HCT116 (cell line): ENCODE results near the gene GTPBP1. TPM values are rescaled to one million over a fixed set of nuclear protein-coding genes. Genes with fewer than 3 reads are reported as not detected.

Source experiments
- ATAC-seq: fragments of 200-7000 bp; cut with Tn5 transposase; 2 replicates; pipeline ENCODE4 v1.9.1; 2020; ENCODE audit warnings: mild to moderate bottlenecking, moderate library complexity
- BruUV-seq: library from RNA; stranded (reverse); fragments of 400-500 nt; replicated peaks from 2 replicates; lab custom pipeline; 2021; lab: Mats Ljungman, UMichigan
- CTCF ChIA-PET: fragments of 300-600 bp; sonication (Branson Sonifier 250); formaldehyde crosslinking; loops from one replicate; lab custom pipeline; 2021; ENCODE audit warnings: antibody characterized with exemption; lab: Charles Lee
- POLR2A ChIA-PET: fragments of 300-600, 350-600 bp; sonication (Branson Sonifier 250); formaldehyde crosslinking; loops from one replicate; lab custom pipeline; 2021; ENCODE audit warnings: antibody characterized with exemption; lab: Charles Lee
- RAD21 ChIA-PET, 2 experiments: fragments of 300-600 bp; sonication (Branson Sonifier 250); formaldehyde crosslinking; loops; one replicate each; lab custom pipeline; 2023; ENCODE audit warnings: low total read pairs in 2 of 2; ENCODE audit not compliant: uncharacterized antibody in 2 of 2, unreplicated experiment in 2 of 2, low non-redundant PET in 1 of 2; lab: Charles Lee
- DNase-seq: peaks from one replicate; pipeline ENCODE4 v3.0.0-alpha.2; 2010; ENCODE audit warnings: low read depth, low spot score
- H2AFZ ChIP-seq: fragments of 200-600 bp; shearing (Covaris generic), sonication (generic); 2 replicates; pipeline ENCODE4 v1.6.1; 2017; ENCODE audit warnings: low read depth, mixed run types, mixed read lengths, antibody characterized with exemption, low read length; ENCODE audit not compliant: poor library complexity, severe bottlenecking
- H3K27ac ChIP-seq: 2 replicates; pipeline ENCODE4 v1.5.1; 2012; ENCODE audit warnings: low read depth, low read length
- H3K27me3 ChIP-seq: fragments of 200-600 bp; sonication (generic); 2 replicates; pipeline ENCODE4 v1.6.1; 2016; ENCODE audit warnings: mixed run types, low read length, mixed read lengths; ENCODE audit not compliant: insufficient read depth
- H3K36me3 ChIP-seq, 2 experiments: fragments of 200-500 bp in 1 of 2; fragments of 200-600 bp in 1 of 2; sonication (Bioruptor generic) in 1 of 2; sonication (generic) in 1 of 2; 2 replicates each; pipeline versions ENCODE4 v1.5.1 to v1.6.1; 2014 to 2016; ENCODE audit warnings: low read length in 2 of 2, inconsistent platforms in 1 of 2, mixed read lengths in 1 of 2, mixed run types in 1 of 2; ENCODE audit not compliant: insufficient read depth in 2 of 2, control insufficient read depth in 1 of 2
- H3K4me1 ChIP-seq, 2 experiments: fragments of 200-600 bp in 1 of 2; sonication (generic) in 1 of 2; 2 replicates each; pipeline versions ENCODE4 v1.5.1 to v1.6.1; 2012 to 2017; ENCODE audit warnings: low read length in 2 of 2, inconsistent platforms in 1 of 2, mild to moderate bottlenecking in 1 of 2, mixed read lengths in 1 of 2, mixed run types in 1 of 2, moderate library complexity in 1 of 2; ENCODE audit not compliant: insufficient read depth in 2 of 2, control insufficient read depth in 1 of 2
- H3K4me2 ChIP-seq: fragments of 200-600 bp; sonication (generic); 2 replicates; pipeline ENCODE4 v1.6.1; 2017; ENCODE audit warnings: mixed run types, low read length, mixed read lengths
- H3K4me3 ChIP-seq, 2 experiments: fragments of 200-600 bp in 1 of 2; sonication (generic) in 1 of 2; replicated peaks in 1 of 2; 2 replicates each; pipeline ENCODE4 v1.5.1; 2011 to 2016; ENCODE audit warnings: low read length in 2 of 2, control low read depth in 1 of 2, low read depth in 1 of 2, mild to moderate bottlenecking in 1 of 2, mixed read lengths in 1 of 2, mixed run types in 1 of 2
- H3K79me2 ChIP-seq: fragments of 200-600 bp; sonication (generic); 2 replicates; pipeline ENCODE4 v1.6.1; 2017; ENCODE audit warnings: mild to moderate bottlenecking, mixed run types, low read length, moderate library complexity, mixed read lengths; ENCODE audit not compliant: insufficient read depth
- H3K9ac ChIP-seq: fragments of 200-600 bp; sonication (generic); 2 replicates; pipeline ENCODE4 v1.6.1; 2016; ENCODE audit warnings: low read length, mixed read lengths
- H3K9me2 ChIP-seq: fragments of 200-600 bp; sonication (generic), shearing (Covaris generic); 2 replicates; pipeline ENCODE4 v1.6.1; 2017; ENCODE audit warnings: mixed run types, mild to moderate bottlenecking, moderate library complexity; ENCODE audit not compliant: insufficient read depth
- H3K9me3 ChIP-seq, 2 experiments: fragments of 200-500 bp in 1 of 2; fragments of 200-600 bp in 1 of 2; sonication (Bioruptor generic) in 1 of 2; sonication (generic) in 1 of 2; 2 replicates each; pipeline ENCODE4 v1.6.1; 2014 to 2017; ENCODE audit warnings: low read length in 2 of 2, mixed read lengths in 2 of 2, inconsistent platforms in 1 of 2, low read depth in 1 of 2, mild to moderate bottlenecking in 1 of 2, mixed run types in 1 of 2, moderate library complexity in 1 of 2; ENCODE audit not compliant: control insufficient read depth in 1 of 2, insufficient read depth in 1 of 2
- H4K20me1 ChIP-seq: fragments of 200-600 bp; sonication (generic), shearing (Covaris generic); 2 replicates; pipeline ENCODE4 v1.6.1; 2017; ENCODE audit warnings: mixed run types, mild to moderate bottlenecking, moderate library complexity; ENCODE audit not compliant: insufficient read depth
- CBX3 ChIP-seq: IDR thresholded peaks from 2 replicates; pipeline ENCODE4 v1.6.1; 2012; ENCODE audit warnings: low read depth
- EGR1 ChIP-seq: IDR thresholded peaks from 2 replicates; pipeline ENCODE4 v1.6.1; 2012; ENCODE audit warnings: low read depth
- ELF1 ChIP-seq: IDR thresholded peaks from 2 replicates; pipeline ENCODE4 v1.6.1; 2012; ENCODE audit warnings: low read depth, borderline replicate concordance
- EZH2phosphoT487 ChIP-seq: fragments of 200-600 bp; IDR thresholded peaks from 2 replicates; pipeline ENCODE4 v1.6.1; 2018; ENCODE audit warnings: antibody characterized with exemption, borderline replicate concordance
- FOSL1 ChIP-seq: IDR thresholded peaks from 2 replicates; pipeline ENCODE4 v1.6.1; 2012; ENCODE audit warnings: low read depth
- POLR2AphosphoS5 ChIP-seq: IDR thresholded peaks from 2 replicates; pipeline ENCODE4 v1.6.1; 2011; ENCODE audit warnings: mild to moderate bottlenecking, low read depth, low read length, moderate library complexity
- SRF ChIP-seq: IDR thresholded peaks from 2 replicates; pipeline ENCODE4 v1.6.1; 2012; ENCODE audit warnings: low read depth
- TCF7L2 ChIP-seq: IDR thresholded peaks from 2 replicates; pipeline ENCODE4 v1.7.0; 2011; ENCODE audit warnings: borderline replicate concordance, inconsistent platforms; ENCODE audit not compliant: insufficient read depth, insufficient read length; ENCODE audit errors: extremely low read depth
- intact Hi-C: fragments of 100-400 bp; cut with micrococcal nuclease; formaldehyde crosslinking; loops from 2 replicates; pipeline ENCODE4 v1.10.0; 2022
- total RNA-seq: library from RNA; stranded (reverse); gene quantifications from one replicate; pipeline ENCODE4 v1.2.1, GENCODE V29; 2021; ENCODE audit not compliant: unreplicated experiment
- TF ChIP-seq, protein P1 (sequence below), 3 experiments: fragments of 200-600 bp in 1 of 3; sonication (generic) in 1 of 3; IDR thresholded peaks in 2 of 3; conservative IDR thresholded peaks in 1 of 3; 2 replicates each; pipeline ENCODE4 v1.5.1; 2012 to 2017; ENCODE audit warnings: low read depth in 2 of 3, low read length in 2 of 3, antibody characterized with exemption in 1 of 3, borderline replicate concordance in 1 of 3, control low read depth in 1 of 3, mild to moderate bottlenecking in 1 of 3, mixed read lengths in 1 of 3, mixed run types in 1 of 3, moderate library complexity in 1 of 3; ENCODE audit not compliant: insufficient read depth in 1 of 3
- TF ChIP-seq, protein P2 (sequence below): IDR thresholded peaks from 2 replicates; pipeline ENCODE4 v1.6.1; 2011; ENCODE audit warnings: mild to moderate bottlenecking, low read length, moderate library complexity; ENCODE audit not compliant: insufficient replicate concordance; ENCODE audit errors: extremely low read depth
- TF ChIP-seq, protein P3 (sequence below): IDR thresholded peaks from 2 replicates; pipeline ENCODE4 v1.6.1; 2012; ENCODE audit warnings: low read depth
- TF ChIP-seq, protein P4 (sequence below): IDR thresholded peaks from 2 replicates; pipeline ENCODE4 v1.6.1; 2012

GTPBP1 gene
- total RNA-seq, 1 experiment from 2014 or later = 48.2 TPM

DNA sequence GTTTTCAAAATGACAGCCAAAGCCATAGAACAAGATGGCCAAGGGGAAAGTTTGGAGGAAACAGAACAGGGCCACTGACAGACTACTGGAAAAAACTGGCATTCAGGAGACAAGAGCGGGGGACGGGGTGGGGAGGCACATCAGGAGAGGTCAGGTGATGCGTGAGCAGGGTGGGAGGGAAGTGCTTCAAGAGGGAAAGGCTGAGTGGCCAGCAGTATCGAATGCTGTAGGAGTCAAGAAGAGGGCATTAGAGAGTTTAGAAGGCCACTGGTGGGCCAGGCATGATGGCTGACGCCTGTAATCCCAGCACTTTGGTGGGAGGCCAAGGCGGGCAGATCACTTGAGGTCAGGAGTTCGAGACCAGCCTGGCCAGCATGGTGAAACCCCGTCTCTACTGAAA is 8.2 kb downstream of the GTPBP1 start (continued):
- TF ChIP-seq, protein P1, sequence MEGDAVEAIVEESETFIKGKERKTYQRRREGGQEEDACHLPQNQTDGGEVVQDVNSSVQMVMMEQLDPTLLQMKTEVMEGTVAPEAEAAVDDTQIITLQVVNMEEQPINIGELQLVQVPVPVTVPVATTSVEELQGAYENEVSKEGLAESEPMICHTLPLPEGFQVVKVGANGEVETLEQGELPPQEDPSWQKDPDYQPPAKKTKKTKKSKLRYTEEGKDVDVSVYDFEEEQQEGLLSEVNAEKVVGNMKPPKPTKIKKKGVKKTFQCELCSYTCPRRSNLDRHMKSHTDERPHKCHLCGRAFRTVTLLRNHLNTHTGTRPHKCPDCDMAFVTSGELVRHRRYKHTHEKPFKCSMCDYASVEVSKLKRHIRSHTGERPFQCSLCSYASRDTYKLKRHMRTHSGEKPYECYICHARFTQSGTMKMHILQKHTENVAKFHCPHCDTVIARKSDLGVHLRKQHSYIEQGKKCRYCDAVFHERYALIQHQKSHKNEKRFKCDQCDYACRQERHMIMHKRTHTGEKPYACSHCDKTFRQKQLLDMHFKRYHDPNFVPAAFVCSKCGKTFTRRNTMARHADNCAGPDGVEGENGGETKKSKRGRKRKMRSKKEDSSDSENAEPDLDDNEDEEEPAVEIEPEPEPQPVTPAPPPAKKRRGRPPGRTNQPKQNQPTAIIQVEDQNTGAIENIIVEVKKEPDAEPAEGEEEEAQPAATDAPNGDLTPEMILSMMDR (IDR thresholded peaks at IDR 0.05 in 2 of 3, conservative IDR thresholded peaks at IDR 0.05 in 1 of 3; ENCODE audit: borderline replicate concordance in 1 of 3, insufficient read depth in 1 of 3, low read depth in 2 of 3, low read length in 2 of 3) = no peak
- no peak for TF ChIP-seq SRF

DNA sequence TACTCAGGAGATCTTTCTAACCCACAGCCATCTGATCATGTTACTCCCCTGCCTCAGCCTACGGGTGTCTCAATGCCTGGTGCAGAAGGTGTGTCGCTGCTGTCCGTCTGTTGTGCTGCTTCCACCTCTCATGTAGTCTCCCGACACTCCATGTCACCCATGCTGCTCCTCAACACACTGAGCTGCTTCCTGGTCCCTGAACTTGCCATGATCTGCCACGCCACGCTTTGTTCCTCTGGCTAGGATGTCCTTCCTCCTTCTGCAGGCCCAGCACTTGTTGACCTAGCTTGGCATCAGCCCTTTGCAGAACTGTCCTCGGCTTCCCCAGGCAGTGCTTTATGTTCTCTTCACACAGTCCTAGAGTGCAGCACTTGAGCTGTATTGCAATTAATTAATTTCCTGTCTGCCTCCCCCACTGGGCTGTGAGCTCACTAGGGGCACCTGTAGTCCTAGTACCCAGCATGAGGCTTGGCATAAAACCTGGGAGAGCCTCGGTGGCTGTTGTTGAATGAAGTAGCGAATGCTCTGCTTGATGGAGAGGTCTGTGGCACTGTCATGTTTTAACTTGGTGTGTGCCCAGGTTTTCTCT is 9.5 kb downstream of the GTPBP1 start:
- Histone ChIP-seq H2AFZ (no peak overlapping the region), H3K27ac (no peak overlapping the region), H3K36me3 (peaks cover 6 to 9% of the 10 kb centered on the region in 2 experiments; a peak in 3 of 4 replicates), H3K9me2 (no peaks in the 10 kb centered on the region), H3K4me2 (no peak overlapping the region), H3K4me1 (peaks cover 12 to 21% of the 10 kb centered on the region in 2 experiments), H3K79me2 (peaks cover 66% of the 10 kb centered on the region), H3K4me3 (no peak overlapping the region), H4K20me1 (no peaks in the 10 kb centered on the region), H3K9me3 (no peaks in the 10 kb centered on the region), H3K9ac (no peak overlapping the region), H3K27me3 (no peaks in the 10 kb centered on the region)
- BruUV-seq = no TSS peak
- ChIA-PET CTCF (interaction anchor here (1.5 kb wide), 1 partner anchor 10 kb away, joined by 6 read pairs; no protein-coding TSS in a partner anchor), POLR2A (interaction anchor here (0.7 kb wide), 1 partner anchor 10 kb away, joined by 5 read pairs; the partner anchor contains the start of gene GTPBP1), RAD21 (no interaction called here)
- DNase-seq (no peak), ATAC-seq (no peak)
- intact Hi-C loops = no loop called here
- TF ChIP-seq TCF7L2 (no peak), FOSL1 (no peak), EGR1 (no peak), SRF (no peak), POLR2AphosphoS5 (no peak), CBX3 (no peak), ELF1 (no peak), EZH2phosphoT487 (no peak)
- TF ChIP-seq, protein P2, sequence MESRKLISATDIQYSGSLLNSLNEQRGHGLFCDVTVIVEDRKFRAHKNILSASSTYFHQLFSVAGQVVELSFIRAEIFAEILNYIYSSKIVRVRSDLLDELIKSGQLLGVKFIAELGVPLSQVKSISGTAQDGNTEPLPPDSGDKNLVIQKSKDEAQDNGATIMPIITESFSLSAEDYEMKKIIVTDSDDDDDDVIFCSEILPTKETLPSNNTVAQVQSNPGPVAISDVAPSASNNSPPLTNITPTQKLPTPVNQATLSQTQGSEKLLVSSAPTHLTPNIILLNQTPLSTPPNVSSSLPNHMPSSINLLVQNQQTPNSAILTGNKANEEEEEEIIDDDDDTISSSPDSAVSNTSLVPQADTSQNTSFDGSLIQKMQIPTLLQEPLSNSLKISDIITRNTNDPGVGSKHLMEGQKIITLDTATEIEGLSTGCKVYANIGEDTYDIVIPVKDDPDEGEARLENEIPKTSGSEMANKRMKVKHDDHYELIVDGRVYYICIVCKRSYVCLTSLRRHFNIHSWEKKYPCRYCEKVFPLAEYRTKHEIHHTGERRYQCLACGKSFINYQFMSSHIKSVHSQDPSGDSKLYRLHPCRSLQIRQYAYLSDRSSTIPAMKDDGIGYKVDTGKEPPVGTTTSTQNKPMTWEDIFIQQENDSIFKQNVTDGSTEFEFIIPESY = no peak
- TF ChIP-seq, protein P3, sequence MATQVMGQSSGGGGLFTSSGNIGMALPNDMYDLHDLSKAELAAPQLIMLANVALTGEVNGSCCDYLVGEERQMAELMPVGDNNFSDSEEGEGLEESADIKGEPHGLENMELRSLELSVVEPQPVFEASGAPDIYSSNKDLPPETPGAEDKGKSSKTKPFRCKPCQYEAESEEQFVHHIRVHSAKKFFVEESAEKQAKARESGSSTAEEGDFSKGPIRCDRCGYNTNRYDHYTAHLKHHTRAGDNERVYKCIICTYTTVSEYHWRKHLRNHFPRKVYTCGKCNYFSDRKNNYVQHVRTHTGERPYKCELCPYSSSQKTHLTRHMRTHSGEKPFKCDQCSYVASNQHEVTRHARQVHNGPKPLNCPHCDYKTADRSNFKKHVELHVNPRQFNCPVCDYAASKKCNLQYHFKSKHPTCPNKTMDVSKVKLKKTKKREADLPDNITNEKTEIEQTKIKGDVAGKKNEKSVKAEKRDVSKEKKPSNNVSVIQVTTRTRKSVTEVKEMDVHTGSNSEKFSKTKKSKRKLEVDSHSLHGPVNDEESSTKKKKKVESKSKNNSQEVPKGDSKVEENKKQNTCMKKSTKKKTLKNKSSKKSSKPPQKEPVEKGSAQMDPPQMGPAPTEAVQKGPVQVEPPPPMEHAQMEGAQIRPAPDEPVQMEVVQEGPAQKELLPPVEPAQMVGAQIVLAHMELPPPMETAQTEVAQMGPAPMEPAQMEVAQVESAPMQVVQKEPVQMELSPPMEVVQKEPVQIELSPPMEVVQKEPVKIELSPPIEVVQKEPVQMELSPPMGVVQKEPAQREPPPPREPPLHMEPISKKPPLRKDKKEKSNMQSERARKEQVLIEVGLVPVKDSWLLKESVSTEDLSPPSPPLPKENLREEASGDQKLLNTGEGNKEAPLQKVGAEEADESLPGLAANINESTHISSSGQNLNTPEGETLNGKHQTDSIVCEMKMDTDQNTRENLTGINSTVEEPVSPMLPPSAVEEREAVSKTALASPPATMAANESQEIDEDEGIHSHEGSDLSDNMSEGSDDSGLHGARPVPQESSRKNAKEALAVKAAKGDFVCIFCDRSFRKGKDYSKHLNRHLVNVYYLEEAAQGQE = no peak
- TF ChIP-seq, protein P1 (IDR thresholded peaks at IDR 0.05 in 2 of 3, conservative IDR thresholded peaks at IDR 0.05 in 1 of 3; ENCODE audit: borderline replicate concordance in 1 of 3, insufficient read depth in 1 of 3, low read depth in 2 of 3, low read length in 2 of 3) = no peak
- TF ChIP-seq, protein P4, sequence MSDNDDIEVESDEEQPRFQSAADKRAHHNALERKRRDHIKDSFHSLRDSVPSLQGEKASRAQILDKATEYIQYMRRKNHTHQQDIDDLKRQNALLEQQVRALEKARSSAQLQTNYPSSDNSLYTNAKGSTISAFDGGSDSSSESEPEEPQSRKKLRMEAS = no peak
